GM18502 (cell line): ENCODE data around the gene LOXL1.

Experiments
- ATAC-seq: cut with Tn5 transposase; IDR thresholded peaks from one replicate; pipeline ENCODE4 v1.9.1; 2021; ENCODE audit warnings: mild to moderate bottlenecking; ENCODE audit not compliant: unreplicated experiment, poor library complexity

Gene LOXL1

GRCh38 chr15:73897441-73898261 lies 28.6 kb upstream of the LOXL1 start:
- ATAC-seq: no peak

- ATAC-seq: no peak
Observed at GRCh38 chr15:73899197-73900094, 26.8 kb upstream of the LOXL1 start.

GRCh38 chr15:73900095-73900712 lies 26.1 kb upstream of the LOXL1 start:
- ATAC-seq: no peak

GRCh38 chr15:73901126-73901810 lies 25.0 kb upstream of the LOXL1 start:
- no peak for ATAC-seq

GRCh38 chr15:73902121-73903020 lies 23.9 kb upstream of the LOXL1 start:
- no peak for ATAC-seq

GRCh38 chr15:73904026-73904815 lies 22.0 kb upstream of the LOXL1 start:
- no peak for ATAC-seq

- no peak for ATAC-seq
Observed at GRCh38 chr15:73905225-73905827, 20.9 kb upstream of the LOXL1 start.

GRCh38 chr15:73906346-73907034 lies 19.8 kb upstream of the LOXL1 start:
- no peak for ATAC-seq

- no peak for ATAC-seq
Observed at GRCh38 chr15:73907035-73907408, 19.2 kb upstream of the LOXL1 start.

GRCh38 chr15:73908030-73908821 lies 18.0 kb upstream of the LOXL1 start:
- ATAC-seq: peak; percentile 65

- ATAC-seq: no peak
Observed at GRCh38 chr15:73908822-73909122, 17.5 kb upstream of the LOXL1 start.

GRCh38 chr15:73909651-73910050 lies 16.6 kb upstream of the LOXL1 start:
- no peak for ATAC-seq

- ATAC-seq: no peak
Observed at GRCh38 chr15:73910522-73911303, 15.5 kb upstream of the LOXL1 start.

- ATAC-seq: no peak
Observed at GRCh38 chr15:73912030-73912596, 14.1 kb upstream of the LOXL1 start.

GRCh38 chr15:73914145-73914544 lies 12.1 kb upstream of the LOXL1 start:
- ATAC-seq: no peak

GRCh38 chr15:73915082-73915481 lies 11.2 kb upstream of the LOXL1 start:
- no peak for ATAC-seq
